ENCODE measurements around the gene LGR5. TPM values are rescaled to one million over a fixed set of nuclear protein-coding genes. Genes with fewer than 3 reads are reported as not detected.

Gene LGR5
- total and polyA plus RNA-seq, 2 of the 8 experiments (the other 6 are each of a cell fraction or from before 2014, with no cell fraction given), result 0.08 to 0.19 TPM

- Histone ChIP-seq H3K23me2 (ENCODE audit: low read depth, low read length) (no peaks in the 10 kb centered on the region), H2BK12ac (ENCODE audit: low read depth, low read length) (no peak overlapping the region), H3K23ac (ENCODE audit: insufficient read length) (no peak overlapping the region), H4K91ac (replicated peaks; ENCODE audit: insufficient read length, low read length) (no peak overlapping the region), H3K79me2 (ENCODE audit: control insufficient read depth in 1 of 2, insufficient read depth in 2 of 2, low read length in 2 of 2) (no peaks in the 10 kb centered on the region), H3K36me3 (ENCODE audit: control insufficient read depth in 2 of 4, insufficient read depth in 4 of 4, low read length in 3 of 4) (no peaks in the 10 kb centered on the region), H2AK5ac (ENCODE audit: low read depth, low read length) (no peak overlapping the region), H3K56ac (replicated peaks; ENCODE audit: insufficient read length, low read depth, low read length) (no peak overlapping the region), H2BK15ac (ENCODE audit: low read length) (no peak overlapping the region), H3K18ac (ENCODE audit: extremely low read depth, low read length) (no peak overlapping the region), H3K27ac (ENCODE audit: low read depth, low read length) (no peak overlapping the region), H2AFZ (ENCODE audit: low read length) (no peak overlapping the region), H3K14ac (ENCODE audit: insufficient read length) (no peak overlapping the region), H3K4me1 (replicated peaks in 1 of 4; ENCODE audit: control insufficient read depth in 3 of 4, insufficient read depth in 4 of 4, low read length in 3 of 4) (no peaks in the 10 kb centered on the region), H2BK120ac (replicated peaks; ENCODE audit: low read depth, low read length) (no peak overlapping the region), H3K4me2 (ENCODE audit: insufficient read depth in 1 of 2, low read depth in 2 of 2, low read length in 2 of 2) (no peak overlapping the region), H2BK20ac (ENCODE audit: low read length) (no peak overlapping the region), H3K79me1 (ENCODE audit: low read depth, low read length) (no peaks in the 10 kb centered on the region), H2BK5ac (ENCODE audit: low read depth, low read length) (no peak overlapping the region), H3K9ac (replicated peaks in 1 of 4; ENCODE audit: extremely low read depth in 1 of 4, low read depth in 3 of 4, low read length in 3 of 4) (no peak overlapping the region), H4K5ac (ENCODE audit: insufficient read length, low read depth, low read length) (no peak overlapping the region), H3K27me3 (replicated peaks in 1 of 4; ENCODE audit: control insufficient read depth in 3 of 4, extremely low read depth in 1 of 4, insufficient read depth in 3 of 4, low read length in 3 of 4) (no peaks in the 10 kb centered on the region), H3K4me3 (ENCODE audit: extremely low read depth in 1 of 4, insufficient read depth in 2 of 4, low read depth in 3 of 4, low read length in 4 of 4) (no peak overlapping the region), H4K20me1 (replicated peaks in 1 of 2; ENCODE audit: control insufficient read depth in 1 of 2, insufficient read depth in 2 of 2, low read length in 2 of 2) (no peaks in the 10 kb centered on the region), H4K8ac (ENCODE audit: extremely low read depth, insufficient read depth, low read length) (no peak overlapping the region), H3K4ac (replicated peaks; ENCODE audit: insufficient read length, low read depth, low read length) (no peak overlapping the region), H3K9me3 (ENCODE audit: insufficient read depth in 2 of 2, low read depth in 1 of 2, low read length in 1 of 2) (no peaks in the 10 kb centered on the region)
- FAIRE-seq, result no peak
- 91% methylated on average over 3 of the region's 3 CpGs; no CpG with 5 or more reads in 1 of the 2 experiments for WGBS, 2 experiments (ENCODE audit: extremely low coverage in 1 of 2, insufficient coverage in 1 of 2, insufficient read length in 1 of 2, insufficient replicate concordance in 2 of 2, low coverage in 1 of 2, low lambda C conversion rate in 2 of 2, missing lambda C conversion rate in 1 of 2)
- DNase-seq (ENCODE audit: low read depth in 1 of 2, low spot score in 2 of 2), result no peak
- CTCF ChIA-PET (ENCODE audit: partially characterized antibody), result no interaction called here
- POLR2A ChIA-PET (ENCODE audit: partially characterized antibody), result no interaction called here
- TF ChIP-seq CREB1 (IDR thresholded peaks at IDR 0.05) (no peak), BACH1 (IDR thresholded peaks at IDR 0.05; ENCODE audit: low read length) (no peak), BCL11A (IDR thresholded peaks at IDR 0.05; ENCODE audit: low read depth in 2 of 2, low read length in 2 of 2) (no peak), ZNF274 (IDR thresholded peaks at IDR 0.05; ENCODE audit: borderline replicate concordance, extremely low read depth, low read length) (no peak), NANOG (IDR thresholded peaks at IDR 0.05; ENCODE audit: insufficient read depth, low read depth, low read length, poor library complexity, severe bottlenecking) (no peak), CBX8 (IDR thresholded peaks at IDR 0.05; ENCODE audit: borderline replicate concordance, low read depth, low read length) (no peak)
Observed at GRCh38 chr12:71548893-71549292, 109.3 kb downstream of the LGR5 start.
